OCI-LY1 (cell line): ENCODE results near the gene GYS2.

Experiments
- EZH2 ChIP-seq: fragments of 200-600 bp; sonication (generic), shearing (Covaris generic); IDR thresholded peaks from 2 replicates; pipeline ENCODE4 v1.8.0; 2017; ENCODE audit warnings: borderline replicate concordance, mixed run types, mild to moderate bottlenecking, antibody characterized with exemption, low read length, moderate library complexity, mixed read lengths
- TF ChIP-seq, protein P1 (sequence below): fragments of 200-600 bp; sonication (generic), shearing (Covaris generic); IDR thresholded peaks from 2 replicates; pipeline ENCODE4 v1.5.1; 2017; ENCODE audit warnings: mild to moderate bottlenecking, antibody characterized with exemption, low read length, moderate library complexity, mixed read lengths

DNA sequence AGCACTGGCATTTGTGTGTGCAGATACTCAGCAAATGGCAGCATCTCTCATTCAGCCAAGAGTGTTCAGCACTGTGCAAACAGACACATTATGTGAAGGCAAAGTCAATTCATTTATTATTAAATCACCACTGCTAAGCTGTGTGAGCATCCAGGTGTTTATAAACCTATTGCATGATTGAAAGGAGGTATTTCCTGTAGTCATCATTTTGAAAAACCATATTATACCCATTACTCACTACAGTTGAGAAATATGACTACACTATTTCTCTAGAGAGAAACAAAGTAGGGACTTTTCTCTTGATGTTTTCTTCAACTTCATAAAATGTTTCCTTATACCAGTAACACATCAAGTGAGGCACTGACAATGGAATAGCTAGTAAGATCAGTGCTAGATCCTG, 64.8 kb downstream of the GYS2 start:
- TF ChIP-seq EZH2, result no peak
- TF ChIP-seq, protein P1, sequence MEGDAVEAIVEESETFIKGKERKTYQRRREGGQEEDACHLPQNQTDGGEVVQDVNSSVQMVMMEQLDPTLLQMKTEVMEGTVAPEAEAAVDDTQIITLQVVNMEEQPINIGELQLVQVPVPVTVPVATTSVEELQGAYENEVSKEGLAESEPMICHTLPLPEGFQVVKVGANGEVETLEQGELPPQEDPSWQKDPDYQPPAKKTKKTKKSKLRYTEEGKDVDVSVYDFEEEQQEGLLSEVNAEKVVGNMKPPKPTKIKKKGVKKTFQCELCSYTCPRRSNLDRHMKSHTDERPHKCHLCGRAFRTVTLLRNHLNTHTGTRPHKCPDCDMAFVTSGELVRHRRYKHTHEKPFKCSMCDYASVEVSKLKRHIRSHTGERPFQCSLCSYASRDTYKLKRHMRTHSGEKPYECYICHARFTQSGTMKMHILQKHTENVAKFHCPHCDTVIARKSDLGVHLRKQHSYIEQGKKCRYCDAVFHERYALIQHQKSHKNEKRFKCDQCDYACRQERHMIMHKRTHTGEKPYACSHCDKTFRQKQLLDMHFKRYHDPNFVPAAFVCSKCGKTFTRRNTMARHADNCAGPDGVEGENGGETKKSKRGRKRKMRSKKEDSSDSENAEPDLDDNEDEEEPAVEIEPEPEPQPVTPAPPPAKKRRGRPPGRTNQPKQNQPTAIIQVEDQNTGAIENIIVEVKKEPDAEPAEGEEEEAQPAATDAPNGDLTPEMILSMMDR, result no peak
